Activated CD4-positive, alpha-beta T cell treated with anti-CD3 and anti-CD28 coated beads, Interleukin-2, amount 10 ng/mL, durations not matched to agents 24 days and 14 days (primary cell): Measurements from ENCODE around the gene L3HYPDH. TPM values are rescaled to one million over a fixed set of nuclear protein-coding genes. Genes with fewer than 3 reads are reported as not detected.

Source experiments
- DNase-seq: peaks from one replicate; pipeline ENCODE4 v3.0.0; 2022
- H3K27ac Mint-ChIP-seq: one replicate; pipeline ENCODE4 v1.8.0; 2022; ENCODE audit warnings: mild to moderate bottlenecking, mixed read lengths
- H3K27me3 Mint-ChIP-seq: one replicate; pipeline ENCODE4 v1.8.0; 2022; ENCODE audit warnings: mixed read lengths
- H3K36me3 Mint-ChIP-seq: one replicate; pipeline ENCODE4 v1.8.0; 2022; ENCODE audit warnings: low read depth, mild to moderate bottlenecking, mixed read lengths
- H3K4me1 Mint-ChIP-seq: one replicate; pipeline ENCODE4 v1.8.0; 2021; ENCODE audit warnings: mixed read lengths
- H3K4me3 Mint-ChIP-seq: one replicate; pipeline ENCODE4 v1.8.0; 2022; ENCODE audit warnings: mild to moderate bottlenecking, moderate library complexity, mixed read lengths
- H3K9me3 Mint-ChIP-seq: one replicate; pipeline ENCODE4 v1.8.0; 2021; ENCODE audit warnings: mixed read lengths
- intact Hi-C: fragments of 100-400 bp; cut with micrococcal nuclease; formaldehyde crosslinking; loops from one replicate; pipeline ENCODE4 v1.15.1; 2023
- total RNA-seq: library from RNA; stranded (reverse); gene quantifications from 2 replicates; pipeline ENCODE4 v1.2.3, GENCODE V29; 2022

Gene L3HYPDH
- total RNA-seq, result 20.8 TPM in 2 replicates

- Mint-ChIP-seq H3K9me3 (no peaks in the 10 kb centered on the region), H3K27ac (peak within 1 kb of the TSS; percentile 93), H3K4me1 (peaks cover 52% of the 10 kb centered on the region), H3K27me3 (no peaks in the 10 kb centered on the region), H3K36me3 (peaks cover 26% of the 10 kb centered on the region), H3K4me3 (peak within 1 kb of the TSS; percentile 96)
- intact Hi-C loops, result loop anchor here (1.0 to 10.0 kb wide), 7 partner anchors 20 to 1498 kb away; partner anchors contain the start of genes DAAM1, DHRS7, KIAA0586 and PCNX4
- peak; percentile 99 for DNase-seq
These were observed at the start of gene L3HYPDH, which contains the start of gene JKAMP for GRCh38 chr14:59483819-59484638. Gene L3HYPDH, minus strand, starts transcription at chr14:59484408. Its CDS starts 92 bp downstream, at chr14:59484316. Gene JKAMP, plus strand, starts transcription at chr14:59484517. Its CDS starts 73 bp downstream, at chr14:59484590.

- no peaks in the 10 kb centered on the region for H3K36me3 Mint-ChIP-seq
- H3K4me3 Mint-ChIP-seq, result no peak overlapping the region
- no peaks in the 10 kb centered on the region for H3K4me1 Mint-ChIP-seq
- no peaks in the 10 kb centered on the region for H3K9me3 Mint-ChIP-seq
- no peak for DNase-seq
- H3K27me3 Mint-ChIP-seq, result peaks cover 13% of the 10 kb centered on the region
- no peak overlapping the region for H3K27ac Mint-ChIP-seq
- intact Hi-C loops, result no loop called here
These were observed 48.2 kb upstream of the L3HYPDH start for GRCh38 chr14:59532419-59532818.

GRCh38 chr14:59530349-59530748, 46.1 kb upstream of the L3HYPDH start:
- H3K4me3 Mint-ChIP-seq, result no peak overlapping the region
- H3K27me3 Mint-ChIP-seq, result peaks cover 15% of the 10 kb centered on the region
- no peaks in the 10 kb centered on the region for H3K36me3 Mint-ChIP-seq
- intact Hi-C loops, result no loop called here
- no peak for DNase-seq
- no peaks in the 10 kb centered on the region for H3K4me1 Mint-ChIP-seq
- no peaks in the 10 kb centered on the region for H3K9me3 Mint-ChIP-seq
- H3K27ac Mint-ChIP-seq, result no peak overlapping the region

GRCh38 chr14:59529189-59529588, 45.0 kb upstream of the L3HYPDH start:
- no peak overlapping the region for H3K27ac Mint-ChIP-seq
- peaks cover 19% of the 10 kb centered on the region for H3K27me3 Mint-ChIP-seq
- intact Hi-C loops, result no loop called here
- H3K9me3 Mint-ChIP-seq, result no peaks in the 10 kb centered on the region
- no peak overlapping the region for H3K4me3 Mint-ChIP-seq
- H3K36me3 Mint-ChIP-seq, result no peaks in the 10 kb centered on the region
- DNase-seq, result no peak
- H3K4me1 Mint-ChIP-seq, result no peaks in the 10 kb centered on the region

GRCh38 chr14:59520224-59520623, 36.0 kb upstream of the L3HYPDH start:
- H3K4me3 Mint-ChIP-seq, result no peak overlapping the region
- H3K9me3 Mint-ChIP-seq, result no peaks in the 10 kb centered on the region
- peaks cover 12% of the 10 kb centered on the region for H3K27me3 Mint-ChIP-seq
- DNase-seq, result no peak
- no peak overlapping the region for H3K27ac Mint-ChIP-seq
- intact Hi-C loops, result no loop called here
- H3K4me1 Mint-ChIP-seq, result no peaks in the 10 kb centered on the region
- no peaks in the 10 kb centered on the region for H3K36me3 Mint-ChIP-seq

- Mint-ChIP-seq H3K4me3 (no peak overlapping the region), H3K36me3 (no peaks in the 10 kb centered on the region), H3K27ac (no peak overlapping the region), H3K27me3 (peaks cover 11% of the 10 kb centered on the region), H3K9me3 (no peaks in the 10 kb centered on the region), H3K4me1 (no peaks in the 10 kb centered on the region)
- intact Hi-C loops, result no loop called here
- peak; percentile 60 for DNase-seq
These were observed 27.8 kb upstream of the L3HYPDH start for GRCh38 chr14:59511916-59512575.

GRCh38 chr14:59510966-59511365, 26.8 kb upstream of the L3HYPDH start:
- H3K4me1 Mint-ChIP-seq, result no peaks in the 10 kb centered on the region
- intact Hi-C loops, result no loop called here
- no peak overlapping the region for H3K4me3 Mint-ChIP-seq
- H3K27ac Mint-ChIP-seq, result no peak overlapping the region
- H3K9me3 Mint-ChIP-seq, result no peaks in the 10 kb centered on the region
- no peak for DNase-seq
- no peaks in the 10 kb centered on the region for H3K36me3 Mint-ChIP-seq
- H3K27me3 Mint-ChIP-seq, result peaks cover 11% of the 10 kb centered on the region

- no peaks in the 10 kb centered on the region for H3K36me3 Mint-ChIP-seq
- H3K27me3 Mint-ChIP-seq, result peaks cover 9% of the 10 kb centered on the region
- intact Hi-C loops, result no loop called here
- no peaks in the 10 kb centered on the region for H3K9me3 Mint-ChIP-seq
- no peak overlapping the region for H3K4me3 Mint-ChIP-seq
- no peak for DNase-seq
- no peaks in the 10 kb centered on the region for H3K4me1 Mint-ChIP-seq
- no peak overlapping the region for H3K27ac Mint-ChIP-seq
These were observed 25.8 kb upstream of the L3HYPDH start for GRCh38 chr14:59510001-59510400.

GRCh38 chr14:59509101-59509500, 24.9 kb upstream of the L3HYPDH start:
- Mint-ChIP-seq H3K4me3 (no peak overlapping the region), H3K9me3 (no peaks in the 10 kb centered on the region), H3K27me3 (peaks cover 9% of the 10 kb centered on the region), H3K4me1 (peaks cover 3% of the 10 kb centered on the region), H3K27ac (no peak overlapping the region), H3K36me3 (no peaks in the 10 kb centered on the region)
- intact Hi-C loops, result no loop called here
- no peak for DNase-seq

- intact Hi-C loops, result loop anchor here (1.0 kb wide), 1 partner anchor 69 kb away; the partner anchor contains the start of gene CCDC175
- no peak overlapping the region for H3K27ac Mint-ChIP-seq
- peaks cover 3% of the 10 kb centered on the region for H3K4me1 Mint-ChIP-seq
- DNase-seq, result no peak
- H3K36me3 Mint-ChIP-seq, result peaks cover 2% of the 10 kb centered on the region
- H3K27me3 Mint-ChIP-seq, result peaks cover 9% of the 10 kb centered on the region
- no peak overlapping the region for H3K4me3 Mint-ChIP-seq
- no peaks in the 10 kb centered on the region for H3K9me3 Mint-ChIP-seq
These were observed 23.5 kb upstream of the L3HYPDH start for GRCh38 chr14:59507752-59508103.

- peaks cover 9% of the 10 kb centered on the region for H3K27me3 Mint-ChIP-seq
- no peaks in the 10 kb centered on the region for H3K9me3 Mint-ChIP-seq
- H3K27ac Mint-ChIP-seq, result no peak overlapping the region
These were observed 23.0 kb upstream of the L3HYPDH start for GRCh38 chr14:59507063-59507751.

GRCh38 chr14:59503256-59503655, 19.0 kb upstream of the L3HYPDH start:
- intact Hi-C loops, result no loop called here
- Mint-ChIP-seq H3K27ac (no peak overlapping the region), H3K27me3 (no peaks in the 10 kb centered on the region), H3K4me1 (peaks cover 3% of the 10 kb centered on the region), H3K9me3 (no peaks in the 10 kb centered on the region), H3K4me3 (no peak overlapping the region), H3K36me3 (peaks cover 9% of the 10 kb centered on the region)
- no peak for DNase-seq

More at GRCh38 chr14:59507063-59507751, 23.0 kb upstream of the L3HYPDH start:
- peak; percentile 87 for DNase-seq
- Mint-ChIP-seq H3K4me3 (no peak overlapping the region), H3K36me3 (peaks cover 5% of the 10 kb centered on the region), H3K4me1 (peaks cover 3% of the 10 kb centered on the region)
- intact Hi-C loops, result loop anchor here (1.0 kb wide), 1 partner anchor 69 kb away; the partner anchor contains the start of gene CCDC175

GRCh38 chr14:59500732-59501131, 16.5 kb upstream of the L3HYPDH start:
- DNase-seq, result no peak
- intact Hi-C loops, result no loop called here
- H3K4me3 Mint-ChIP-seq, result no peak overlapping the region
- H3K27me3 Mint-ChIP-seq, result no peaks in the 10 kb centered on the region
- H3K4me1 Mint-ChIP-seq, result peaks cover 3% of the 10 kb centered on the region
- H3K9me3 Mint-ChIP-seq, result no peaks in the 10 kb centered on the region
- peaks cover 22% of the 10 kb centered on the region for H3K36me3 Mint-ChIP-seq
- H3K27ac Mint-ChIP-seq, result no peak overlapping the region

- no peaks in the 10 kb centered on the region for H3K27me3 Mint-ChIP-seq
- peaks cover 72% of the 10 kb centered on the region for H3K36me3 Mint-ChIP-seq
- intact Hi-C loops, result no loop called here
- peaks cover 22% of the 10 kb centered on the region for H3K4me1 Mint-ChIP-seq
- H3K9me3 Mint-ChIP-seq, result no peaks in the 10 kb centered on the region
- no peak overlapping the region for H3K4me3 Mint-ChIP-seq
- no peak overlapping the region for H3K27ac Mint-ChIP-seq
- no peak for DNase-seq
These were observed 8.2 kb upstream of the L3HYPDH start for GRCh38 chr14:59492384-59492783.
